K562 (cell line): ENCODE measurements around the gene POLD4. TPM values are rescaled to one million over a fixed set of nuclear protein-coding genes. Genes with fewer than 3 reads are reported as not detected.

Experiments
- AFF4 ChIP-seq: sonication (generic); formaldehyde crosslinking; IDR thresholded peaks from 2 replicates; pipeline ENCODE4 v1.8.0; 2023; ENCODE audit warnings: mild to moderate bottlenecking, missing genetic modification reagents
- CREB3L1 ChIP-seq: fragments of 450-650 bp; IDR thresholded peaks from 2 replicates; pipeline ENCODE4 v1.6.1; 2014; ENCODE audit warnings: low read depth, mild to moderate bottlenecking, moderate library complexity, borderline replicate concordance
- E2F4 ChIP-seq: sonication (generic); formaldehyde crosslinking; IDR thresholded peaks from 2 replicates; pipeline ENCODE4 v1.8.0; 2022; ENCODE audit warnings: mild to moderate bottlenecking, low read depth, missing genetic modification reagents
- E2F8 ChIP-seq: fragments of 450-650 bp; IDR thresholded peaks from 2 replicates; pipeline ENCODE4 v1.7.1; 2018; ENCODE audit warnings: mild to moderate bottlenecking, low read depth; ENCODE audit not compliant: partially characterized antibody
- FOXJ2 ChIP-seq: fragments of 200-800 bp; sonication (Bioruptor generic); IDR thresholded peaks from 2 replicates; pipeline ENCODE4 v1.6.1; 2016; ENCODE audit warnings: missing genetic modification characterization, missing compliant biosample characterization
- ILF3 ChIP-seq: fragments of 450-650 bp; IDR thresholded peaks from 2 replicates; pipeline ENCODE4 v1.6.1; 2018; ENCODE audit warnings: antibody characterized with exemption, mild to moderate bottlenecking, moderate library complexity, borderline replicate concordance
- KLF10 ChIP-seq: fragments of 250-450 bp; sonication (Bioruptor Pico); IDR thresholded peaks from 2 replicates; pipeline ENCODE4 v1.6.1; 2021; ENCODE audit warnings: matching md5 sums
- PHB ChIP-seq: fragments of 250-450 bp; sonication (Bioruptor Pico); IDR thresholded peaks from 2 replicates; pipeline ENCODE4 v1.5.0; 2021
- PHF8 ChIP-seq: fragments of 200-600 bp; sonication (generic); IDR thresholded peaks from 2 replicates; pipeline ENCODE4 v1.6.1; 2012; ENCODE audit warnings: mixed run types, mild to moderate bottlenecking, inconsistent platforms, low read length, moderate library complexity, borderline replicate concordance
- RUNX1 ChIP-seq: sonication (generic); IDR thresholded peaks from 2 replicates; pipeline ENCODE4 v1.6.1; 2016; ENCODE audit warnings: antibody characterized with exemption, low read depth
- SPI1 ChIP-seq: IDR thresholded peaks from 2 replicates; pipeline ENCODE4 v1.6.1; 2011; ENCODE audit warnings: low read depth, low read length, control low read depth, borderline replicate concordance
- TEAD4 ChIP-seq, 2 experiments: sonication (generic) in 1 of 2; formaldehyde crosslinking in 1 of 2; IDR thresholded peaks; 2 replicates each; pipeline versions ENCODE4 v1.6.1 to v1.8.0; 2012 to 2022; ENCODE audit warnings: borderline replicate concordance in 1 of 2, inconsistent platforms in 1 of 2, low read length in 1 of 2, mild to moderate bottlenecking in 1 of 2, missing genetic modification reagents in 1 of 2
- THRA ChIP-seq: fragments of 450-650 bp; IDR thresholded peaks from 2 replicates; pipeline ENCODE4 v1.6.1; 2017; ENCODE audit warnings: mild to moderate bottlenecking, moderate library complexity
- ZFPM2 ChIP-seq: fragments of 250-450 bp; sonication (Bioruptor Pico); IDR thresholded peaks from 2 replicates; pipeline ENCODE4 v1.5.1; 2022; ENCODE audit warnings: mild to moderate bottlenecking
- ZNF79 ChIP-seq: fragments of 250-450 bp; sonication (Bioruptor Pico); IDR thresholded peaks from 2 replicates; pipeline ENCODE4 v1.4.0; 2020; ENCODE audit warnings: low read depth, mild to moderate bottlenecking, moderate library complexity
- ZNF830 ChIP-seq: fragments of 250-450 bp; sonication (Bioruptor Pico); IDR thresholded peaks from 2 replicates; pipeline ENCODE4 v1.5.0; 2021; ENCODE audit warnings: mild to moderate bottlenecking
- polyA plus RNA-seq, 8 experiments: library from polyadenylated mRNA; depleted of rRNA in 4 of 8; stranded (reverse) in 5 of 8; unstranded in 3 of 8; fragments of >200 nt; fragmentation: Nextera tagmentation in 2 of 8; fragmentation: Illumina TruSeq in 1 of 8; extraction: Ambion mirVana in 2 of 8; extraction: Trizol in 1 of 8; gene quantifications; 2 replicates each; pipeline versions ENCODE4 v1.2.1 to v1.2.3, GENCODE V29; 2011 to 2014; ENCODE audit warnings: inconsistent platforms in 1 of 8, missing spikeins in 1 of 8
- total RNA-seq, 7 experiments: library from RNA; depleted of rRNA in 6 of 7; stranded (reverse); fragments of >200 nt in 6 of 7; fragmentation: Illumina TruSeq in 2 of 7; extraction: Trizol in 2 of 7; gene quantifications; 2 replicates each; pipeline versions ENCODE4 v1.2.1 to v1.2.3, GENCODE V29; 2011 to 2021; ENCODE audit warnings: low replicate concordance in 1 of 7

POLD4 gene
- total and polyA plus RNA-seq, 9 of the 15 experiments (the other 6 are each of a cell fraction or from before 2014, with no cell fraction given) = 5.8 to 64.5 (median 18.3) TPM

GRCh38 chr11:67401495-67402191, 48.3 kb upstream of the POLD4 start, which contains the start of gene PPP1CA (continued):
- TF ChIP-seq PHF8 (peak; percentile 89; the same call in 1 of the 2 replicates), RUNX1 (no peak), E2F4 (CRISPR knock-in tag) (no peak), THRA (no peak), E2F8 (no peak), ILF3 (0 out of 2 replicates have a peak, but pooled peaks have one; percentile 79), SPI1 (no peak), ZNF79 (CRISPR knock-in tag) (no peak), KLF10 (CRISPR knock-in tag) (no peak), PHB (CRISPR knock-in tag) (no peak), CREB3L1 (peak; percentile 46; the same call in 1 of the 2 replicates), AFF4 (CRISPR knock-in tag) (no peak), ZFPM2 (no peak), TEAD4 (IDR thresholded peaks at IDR 0.05; ENCODE audit: low read length) (no peak), TEAD4 (CRISPR knock-in tag; IDR thresholded peaks at IDR 0.05; ENCODE audit: borderline replicate concordance) (no peak), ZNF830 (CRISPR knock-in tag) (no peak), FOXJ2 (tag) (no peak)
